ENCODE results near the gene GSTM4.
"Not testable (repeated sequence)": the region's sequence is repeated elsewhere in the genome, so short reads cannot be mapped to it uniquely, and the experiment has no call there.

Gene GSTM4

GRCh38 chr1:109639841-109640184, 16.1 kb upstream of the GSTM4 start:
- no peak for DNase-seq

DNA sequence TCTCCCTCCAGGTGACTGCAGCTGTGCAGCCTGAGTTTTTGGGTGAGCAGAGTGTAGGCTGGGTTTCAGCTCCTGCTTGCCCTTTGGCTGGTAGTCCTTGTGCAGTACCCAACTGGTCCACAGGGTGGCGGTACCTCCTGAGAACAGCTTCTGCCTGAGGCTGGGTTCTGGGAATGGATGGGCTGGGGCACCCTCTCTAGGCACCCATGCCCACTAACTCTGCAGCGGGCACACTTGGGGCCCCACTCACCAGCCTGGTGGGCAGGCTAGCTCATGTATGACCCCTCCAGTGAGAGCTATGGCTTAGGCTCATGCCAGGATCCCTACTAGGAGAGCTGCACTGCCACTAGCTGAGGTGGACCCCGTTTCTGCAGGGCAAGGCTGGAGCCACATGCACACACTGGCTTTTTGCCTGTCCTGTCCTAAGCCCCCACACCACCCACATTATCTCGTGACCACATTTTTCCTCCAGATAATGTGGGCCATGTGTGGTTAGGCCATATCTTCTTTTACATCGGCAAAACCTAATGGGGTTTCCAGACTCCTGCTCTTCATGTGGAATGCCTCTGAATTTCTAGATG, 15.5 kb upstream of the GSTM4 start:
- peak; percentile 88 for DNase-seq

DNA sequence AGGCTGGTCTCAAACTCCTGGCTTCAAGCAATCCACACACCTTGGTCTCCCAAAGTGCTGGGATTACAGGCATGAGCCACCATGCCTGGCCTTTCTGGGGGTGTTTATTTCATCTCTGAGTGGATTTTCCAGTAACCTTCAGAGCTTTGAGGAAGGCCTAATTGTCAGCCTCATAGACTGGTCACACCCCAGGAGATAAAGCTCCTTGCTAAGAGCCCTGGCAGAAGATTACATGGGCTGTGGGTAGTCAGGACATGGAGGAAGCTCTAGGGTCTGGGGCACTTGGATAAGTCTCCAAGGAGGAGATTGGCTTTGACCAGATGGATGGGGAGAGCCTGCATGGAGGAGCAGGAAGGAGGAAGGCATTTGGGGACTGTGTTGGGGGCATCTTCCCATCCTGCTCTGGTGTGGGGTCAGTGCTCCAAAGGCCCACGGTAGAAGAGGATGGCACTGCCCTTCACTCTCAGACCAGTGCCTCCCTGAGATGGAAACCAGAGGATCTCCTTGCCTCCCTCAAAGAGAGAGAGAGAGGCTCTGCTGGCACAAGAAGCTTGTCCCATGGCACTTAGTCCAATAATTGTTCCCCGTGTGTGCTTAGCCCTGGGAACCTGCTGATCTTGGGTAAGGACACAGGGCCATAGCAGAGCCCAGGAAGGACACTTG, 14.7 kb upstream of the GSTM4 start:
- no peak for DNase-seq

GRCh38 chr1:109641861-109642260, 14.0 kb upstream of the GSTM4 start:
- DNase-seq: peak; percentile 60

DNA sequence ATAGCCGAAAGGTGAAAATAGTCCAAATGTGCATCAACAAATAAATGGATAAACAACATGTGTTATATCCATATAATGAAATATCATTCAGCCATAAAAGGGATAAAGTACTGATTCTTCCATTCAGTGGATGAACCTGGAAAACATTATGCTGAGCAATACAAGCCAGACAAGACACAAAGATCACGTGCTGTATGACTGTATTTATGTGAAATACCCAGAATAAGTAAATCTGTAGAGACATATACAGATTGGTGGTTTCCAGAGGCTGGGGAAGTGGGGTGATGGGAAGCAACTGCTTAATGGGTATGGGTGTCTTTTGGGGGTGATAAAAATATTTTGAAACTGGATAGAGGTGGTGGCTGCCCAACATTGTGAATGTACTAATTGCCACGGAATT, 13.3 kb upstream of the GSTM4 start:
- DNase-seq: peak; percentile 59

DNA sequence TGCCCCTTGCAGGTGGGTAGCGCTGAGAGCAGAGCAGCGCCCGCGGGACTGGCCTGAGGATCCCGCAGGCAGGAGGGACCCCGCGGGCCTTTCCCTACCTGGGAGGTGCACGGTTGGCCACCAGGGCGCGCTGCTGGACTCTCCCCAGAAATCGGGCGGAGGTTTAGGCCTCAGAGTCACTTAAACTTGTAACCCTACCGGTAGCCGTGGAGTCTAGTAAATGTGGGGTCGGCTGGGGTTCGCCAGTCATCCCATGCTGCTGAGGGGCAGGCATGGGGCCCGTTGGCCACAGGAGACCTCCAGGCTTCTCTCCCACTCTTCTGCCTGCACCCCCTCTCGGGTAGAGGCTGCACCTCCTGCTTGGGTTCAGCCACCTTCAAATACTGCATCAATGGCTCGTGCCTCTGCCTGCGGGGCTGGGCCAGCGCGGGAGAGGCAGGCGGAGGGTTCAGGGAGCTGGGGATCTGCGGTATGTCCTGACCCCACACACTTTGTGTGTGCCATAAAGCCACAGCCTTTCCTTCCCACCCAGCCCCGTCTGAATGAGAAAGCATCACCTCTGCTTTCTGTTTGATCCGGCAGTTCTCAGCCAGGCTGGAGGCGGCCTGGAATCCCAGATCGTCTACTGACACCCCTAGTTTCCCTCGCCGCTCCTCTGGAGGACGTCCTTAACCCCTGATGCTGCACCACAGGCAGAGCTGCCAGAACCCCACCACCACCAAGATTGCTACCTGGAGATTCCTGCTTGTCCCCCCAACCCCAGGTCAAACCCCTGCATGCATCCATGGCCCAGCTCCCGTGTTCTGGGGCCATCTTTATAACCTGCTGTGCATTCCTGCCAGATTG, 12.3 kb upstream of the GSTM4 start:
- DNase-seq: peak; percentile 84

DNA sequence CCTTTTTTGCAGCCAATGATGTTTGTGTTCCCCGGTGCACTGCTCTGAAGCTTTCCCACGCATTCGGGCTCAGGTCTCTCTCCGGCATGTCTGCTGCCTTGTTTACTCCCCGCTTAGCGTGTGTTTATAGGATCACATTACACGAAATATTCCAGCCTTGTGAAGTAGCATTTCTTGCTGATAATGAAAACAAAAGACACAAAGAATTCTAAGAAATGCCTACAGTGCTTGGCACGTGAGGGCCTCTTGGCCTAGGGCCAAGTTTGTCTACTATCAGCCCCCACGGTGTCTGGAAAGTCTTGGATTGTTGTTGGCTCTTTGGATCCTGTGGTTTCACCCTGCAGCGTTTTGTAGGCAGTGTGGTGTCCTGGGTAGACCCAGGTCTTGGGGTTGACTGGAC, 11.2 kb upstream of the GSTM4 start:
- no peak for DNase-seq

- peak; percentile 32 for DNase-seq
Observed at GRCh38 chr1:109649491-109649914, 6.4 kb upstream of the GSTM4 start.

- DNase-seq: no peak
Observed at GRCh38 chr1:109650609-109651008, 5.3 kb upstream of the GSTM4 start.

- DNase-seq: no peak
Observed at GRCh38 chr1:109652402-109652801, 3.5 kb upstream of the GSTM4 start.

DNA sequence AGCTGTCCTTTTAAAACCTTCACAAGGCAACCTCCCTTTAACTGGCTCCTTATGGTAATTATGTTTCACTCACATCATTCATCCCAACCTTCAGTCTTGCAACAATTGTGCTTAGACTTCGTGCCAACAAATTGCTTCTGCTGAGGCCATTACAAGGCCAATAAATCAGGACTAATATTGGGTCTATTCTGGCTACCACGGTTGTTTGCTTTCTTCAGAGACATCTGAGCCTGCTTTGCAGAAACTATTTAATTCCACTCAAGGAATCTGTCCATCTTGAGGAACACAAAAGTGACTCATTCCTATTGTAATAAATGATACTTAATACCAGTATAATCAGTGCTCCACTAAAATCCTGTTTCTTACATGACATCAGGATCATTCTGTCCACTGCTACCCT, 2.6 kb upstream of the GSTM4 start:
- no peak for DNase-seq

- no peak for DNase-seq
Observed at GRCh38 chr1:109654519-109654918, 1.4 kb upstream of the GSTM4 start.

DNA sequence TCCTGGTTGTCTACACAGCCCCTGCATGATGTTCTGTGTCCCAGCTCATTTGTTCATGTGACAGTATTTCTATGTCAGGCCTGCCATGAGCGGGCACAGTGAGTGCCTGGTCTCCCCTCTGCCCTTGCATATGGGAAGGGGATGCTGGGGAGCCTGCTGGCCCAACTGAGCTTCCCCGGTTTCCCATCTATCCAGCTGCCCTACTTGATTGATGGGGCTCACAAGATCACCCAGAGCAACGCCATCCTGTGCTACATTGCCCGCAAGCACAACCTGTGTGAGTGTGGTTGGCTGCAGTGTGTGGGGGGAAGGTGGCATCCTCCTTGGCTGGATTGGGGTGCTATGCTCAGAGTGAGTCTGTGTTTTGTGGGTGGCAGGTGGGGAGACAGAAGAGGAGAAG, 1.5 kb downstream of the GSTM4 start:
- DNase-seq: no peak

GRCh38 chr1:109657970-109658369, 2.1 kb downstream of the GSTM4 start:
- no peak for DNase-seq

- DNase-seq: no peak
Observed at GRCh38 chr1:109658533-109659042, 2.7 kb downstream of the GSTM4 start.

DNA sequence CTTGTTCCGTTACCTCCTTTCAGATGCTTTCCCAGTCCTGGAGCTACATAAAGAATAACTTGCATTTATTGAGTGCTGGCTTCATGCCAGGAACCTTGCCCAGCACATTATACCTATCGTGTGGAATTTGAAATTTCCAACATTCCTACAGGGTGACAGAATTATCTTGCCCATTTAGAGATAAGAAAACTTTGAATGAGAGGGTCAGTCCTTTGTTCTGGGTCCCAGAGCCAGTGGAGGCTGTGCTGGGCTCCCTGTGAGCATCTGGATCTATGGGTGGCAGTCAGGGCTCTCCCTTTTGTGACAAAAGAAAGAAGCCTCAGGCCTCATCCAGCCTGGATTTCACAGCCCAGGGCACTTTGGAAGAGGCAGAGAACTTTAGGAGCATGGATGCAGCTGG, 3.2 kb downstream of the GSTM4 start:
- DNase-seq: no peak

GRCh38 chr1:109659997-109660690, 4.2 kb downstream of the GSTM4 start:
- peak; percentile 28 for DNase-seq

DNA sequence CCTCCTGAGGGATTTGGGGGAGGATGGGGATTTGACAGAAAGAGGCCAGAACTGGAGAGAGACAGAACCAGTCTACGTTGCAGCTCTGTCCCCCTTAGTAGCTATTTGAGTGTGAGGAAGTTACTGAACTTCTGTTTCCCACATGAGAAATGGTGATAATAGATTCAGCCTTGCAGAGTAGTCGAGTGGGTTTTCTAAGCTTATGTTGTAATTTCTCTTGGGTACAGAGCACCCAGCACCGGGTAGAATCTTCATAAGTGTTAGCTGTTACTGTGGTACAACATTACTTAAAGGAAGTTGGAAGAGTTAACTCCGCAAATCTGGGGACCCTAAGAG, 4.8 kb downstream of the GSTM4 start:
- DNase-seq: not testable (repeated sequence)

DNA sequence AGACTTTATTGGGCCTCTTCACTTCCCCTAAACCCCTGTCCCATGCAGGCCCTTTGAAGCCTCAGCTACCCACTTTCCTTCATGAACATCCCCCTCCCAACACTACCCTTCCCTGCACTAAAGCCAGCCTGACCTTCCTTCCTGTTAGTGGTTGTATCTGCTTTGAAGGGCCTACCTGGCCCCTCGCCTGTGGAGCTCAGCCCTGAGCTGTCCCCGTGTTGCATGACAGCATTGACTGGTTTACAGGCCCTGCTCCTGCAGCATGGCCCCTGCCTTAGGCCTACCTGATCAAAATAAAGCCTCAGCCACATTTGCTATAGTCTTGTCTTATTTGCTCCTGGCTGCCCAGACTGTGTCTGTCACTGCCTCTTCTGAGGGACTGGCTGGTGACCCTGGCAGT, 5.5 kb downstream of the GSTM4 start:
- no peak for DNase-seq

DNA sequence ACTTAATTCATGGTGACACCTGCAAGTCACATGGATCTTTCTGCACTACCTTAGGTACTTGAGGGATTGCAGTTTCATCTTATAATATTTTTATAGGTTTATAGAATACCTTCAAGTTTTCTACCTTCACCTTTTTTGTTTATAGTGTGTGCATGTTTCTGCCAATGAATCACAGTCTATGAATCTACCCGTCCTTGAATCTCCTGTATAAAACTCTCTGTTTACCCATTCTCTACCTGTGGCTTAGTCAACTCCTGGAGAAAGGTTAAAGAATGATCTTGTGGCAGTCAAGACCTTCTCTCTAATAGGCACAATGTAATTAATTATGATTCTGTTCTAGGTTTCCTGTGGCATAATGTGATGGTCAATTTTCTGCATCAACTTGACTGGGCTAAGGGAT, 8.8 kb downstream of the GSTM4 start:
- no peak for DNase-seq

DNA sequence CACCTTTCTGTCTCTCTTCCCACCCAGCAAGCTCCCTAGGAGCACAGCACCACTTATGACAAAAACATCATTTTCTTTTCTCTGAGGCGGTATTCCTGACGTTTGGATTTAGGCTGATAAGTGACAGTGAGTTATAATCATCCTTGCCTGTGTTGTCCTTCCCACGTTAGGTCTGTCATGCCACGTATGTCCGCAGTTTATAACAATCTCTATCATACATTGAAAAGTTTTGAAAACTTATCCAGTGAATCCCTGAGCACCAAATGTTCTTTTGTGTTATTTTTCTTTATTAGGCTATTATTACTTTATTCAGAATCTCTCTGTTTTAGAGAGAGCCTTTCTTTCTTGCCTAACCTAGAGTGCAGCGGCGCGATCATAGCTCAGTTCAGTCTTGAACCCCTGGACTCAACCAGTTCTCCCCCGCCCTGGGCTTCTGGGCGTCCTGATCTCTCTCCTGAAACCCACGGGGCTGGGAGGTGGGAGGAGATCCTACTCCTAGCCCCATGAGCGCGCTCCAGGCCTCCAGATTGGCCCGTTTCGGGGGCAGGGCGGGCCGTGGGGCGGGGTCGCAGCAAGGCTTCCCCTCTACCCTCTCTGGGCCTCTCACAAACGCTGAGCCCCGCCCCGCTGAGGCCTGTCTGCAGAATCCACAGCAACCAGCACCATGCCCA, 11.7 kb downstream of the GSTM4 start, which contains the start of gene GSTM2:
TSS of gene GSTM2 (plus strand) at position 606 of the 671 bp plus-strand sequence. CDS start at position 665, 59 bp downstream.
- peak; percentile 65 for DNase-seq

DNA sequence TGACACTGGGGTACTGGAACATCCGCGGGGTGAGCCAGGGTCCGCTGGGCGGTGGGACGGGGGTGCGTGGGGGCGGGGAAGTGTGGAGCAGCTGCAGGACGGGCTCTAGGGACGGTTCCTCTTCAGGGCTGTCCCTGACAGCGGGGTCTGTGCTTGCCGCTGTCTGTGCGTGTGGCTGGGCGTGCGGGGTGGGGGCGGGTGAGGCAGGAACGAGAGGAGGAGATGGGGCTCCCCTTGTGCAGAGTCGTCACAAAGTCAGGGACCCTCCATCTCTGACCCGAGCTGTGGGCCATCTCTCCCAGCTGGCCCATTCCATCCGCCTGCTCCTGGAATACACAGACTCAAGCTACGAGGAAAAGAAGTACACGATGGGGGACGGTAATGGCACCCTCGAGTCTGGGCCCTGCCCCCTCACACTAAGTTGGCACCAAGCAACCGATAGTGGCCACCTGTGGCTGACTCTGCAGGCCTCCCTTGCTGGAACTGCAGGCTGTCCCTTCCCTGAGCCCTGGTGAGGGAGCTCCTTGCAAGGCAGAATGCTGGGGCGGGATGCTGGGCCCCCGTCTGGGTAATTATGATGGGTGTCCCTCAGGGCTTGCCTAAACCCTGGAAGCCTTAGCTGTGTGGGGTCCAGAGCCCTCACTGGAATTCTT, 12.3 kb downstream of the GSTM4 start:
- DNase-seq: no peak
